Measurements from ENCODE around the gene CPEB1.

DNA sequence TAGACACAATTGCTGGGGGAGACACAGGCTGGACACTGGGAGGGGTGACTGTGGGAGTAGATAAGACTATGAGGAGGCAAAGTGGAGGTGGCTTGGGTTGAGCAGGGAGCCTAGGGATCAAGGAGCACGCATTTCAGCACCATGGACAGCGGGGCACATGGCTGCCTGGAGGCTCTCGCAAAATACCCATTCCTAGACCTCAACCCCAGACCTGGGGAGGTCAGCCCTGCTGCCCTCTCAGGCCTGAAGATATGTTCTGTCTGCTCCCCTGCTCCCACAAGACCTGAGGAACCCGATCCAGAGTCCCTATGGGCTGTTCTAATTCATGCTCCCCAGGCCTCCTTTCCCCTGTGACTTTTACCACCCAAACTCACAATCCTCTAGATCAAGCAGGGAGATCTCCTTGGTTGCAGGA, 16.0 kb upstream of the CPEB1 start:
- TF ChIP-seq, protein P1, sequence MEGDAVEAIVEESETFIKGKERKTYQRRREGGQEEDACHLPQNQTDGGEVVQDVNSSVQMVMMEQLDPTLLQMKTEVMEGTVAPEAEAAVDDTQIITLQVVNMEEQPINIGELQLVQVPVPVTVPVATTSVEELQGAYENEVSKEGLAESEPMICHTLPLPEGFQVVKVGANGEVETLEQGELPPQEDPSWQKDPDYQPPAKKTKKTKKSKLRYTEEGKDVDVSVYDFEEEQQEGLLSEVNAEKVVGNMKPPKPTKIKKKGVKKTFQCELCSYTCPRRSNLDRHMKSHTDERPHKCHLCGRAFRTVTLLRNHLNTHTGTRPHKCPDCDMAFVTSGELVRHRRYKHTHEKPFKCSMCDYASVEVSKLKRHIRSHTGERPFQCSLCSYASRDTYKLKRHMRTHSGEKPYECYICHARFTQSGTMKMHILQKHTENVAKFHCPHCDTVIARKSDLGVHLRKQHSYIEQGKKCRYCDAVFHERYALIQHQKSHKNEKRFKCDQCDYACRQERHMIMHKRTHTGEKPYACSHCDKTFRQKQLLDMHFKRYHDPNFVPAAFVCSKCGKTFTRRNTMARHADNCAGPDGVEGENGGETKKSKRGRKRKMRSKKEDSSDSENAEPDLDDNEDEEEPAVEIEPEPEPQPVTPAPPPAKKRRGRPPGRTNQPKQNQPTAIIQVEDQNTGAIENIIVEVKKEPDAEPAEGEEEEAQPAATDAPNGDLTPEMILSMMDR (IDR thresholded peaks at IDR 0.05; ENCODE audit: insufficient read depth, low read depth, low read length), result no peak
- no peak for TF ChIP-seq EZH2 (IDR thresholded peaks at IDR 0.05; ENCODE audit: insufficient read depth, low read length)
